DND-41 (cell line): ENCODE data around the gene PRXL2B.

Source experiments
- ATAC-seq: fragments of 200-7000 bp; cut with Tn5 transposase; 3 replicates; pipeline ENCODE4 v1.9.1; 2021; ENCODE audit warnings: low read depth; ENCODE audit not compliant: insufficient read depth
- DNase-seq: peaks from one replicate; pipeline ENCODE4 v3.0.0-alpha.2; 2020
- H2AFZ ChIP-seq: 2 replicates; pipeline ENCODE4 v1.6.0; 2012; ENCODE audit warnings: low read depth, low read length
- H3K27ac ChIP-seq: 2 replicates; pipeline ENCODE4 v1.5.1; 2012; ENCODE audit warnings: low read length, inconsistent platforms
- H3K27me3 ChIP-seq: fragments of 200-600 bp; sonication (generic); 2 replicates; pipeline ENCODE4 v1.6.0; 2012; ENCODE audit warnings: low read length, mild to moderate bottlenecking, inconsistent platforms; ENCODE audit not compliant: insufficient read depth, poor library complexity
- H3K36me3 ChIP-seq: 2 replicates; pipeline ENCODE4 v1.5.1; 2012; ENCODE audit warnings: low read length, inconsistent platforms; ENCODE audit not compliant: insufficient read depth
- H3K4me1 ChIP-seq: 2 replicates; pipeline ENCODE4 v1.5.1; 2012; ENCODE audit warnings: mild to moderate bottlenecking, low read length; ENCODE audit not compliant: insufficient read depth
- H3K4me2 ChIP-seq: 2 replicates; pipeline ENCODE4 v1.6.0; 2012; ENCODE audit warnings: mild to moderate bottlenecking, moderate library complexity, low read length, inconsistent platforms; ENCODE audit not compliant: insufficient read depth
- H3K4me3 ChIP-seq, 2 experiments: fragments of 200-600 bp in 1 of 2; shearing (Covaris generic) in 1 of 2; 2 replicates each; pipeline ENCODE4 v1.5.1; 2012 to 2016; ENCODE audit warnings: inconsistent platforms in 2 of 2, low read length in 2 of 2, mild to moderate bottlenecking in 2 of 2, low read depth in 1 of 2, moderate library complexity in 1 of 2
- H3K79me2 ChIP-seq: 2 replicates; pipeline ENCODE4 v1.6.0; 2012; ENCODE audit warnings: low read length, inconsistent platforms; ENCODE audit not compliant: insufficient read depth
- H3K9ac ChIP-seq: 2 replicates; pipeline ENCODE4 v1.6.0; 2012; ENCODE audit warnings: low read depth, mild to moderate bottlenecking, inconsistent platforms, low read length, moderate library complexity
- H3K9me3 ChIP-seq: 2 replicates; pipeline ENCODE4 v1.5.1; 2012; ENCODE audit warnings: low read length, moderate library complexity, mild to moderate bottlenecking, inconsistent platforms; ENCODE audit not compliant: insufficient read depth, severe bottlenecking
- H4K20me1 ChIP-seq: 2 replicates; pipeline ENCODE4 v1.6.0; 2012; ENCODE audit warnings: low read length; ENCODE audit not compliant: insufficient read depth
- EZH2 ChIP-seq: IDR thresholded peaks from 3 replicates; pipeline ENCODE4 v1.6.1; 2012; ENCODE audit warnings: borderline replicate concordance, low read depth, mild to moderate bottlenecking, moderate library complexity, low read length, inconsistent platforms; ENCODE audit not compliant: severe bottlenecking
- TF ChIP-seq, protein P1 (sequence below): IDR thresholded peaks from 2 replicates; pipeline ENCODE4 v1.5.1; 2012; ENCODE audit warnings: borderline replicate concordance, low read length, moderate library complexity, mild to moderate bottlenecking; ENCODE audit not compliant: poor library complexity, severe bottlenecking; ENCODE audit errors: extremely low read depth

Gene PRXL2B

DNA sequence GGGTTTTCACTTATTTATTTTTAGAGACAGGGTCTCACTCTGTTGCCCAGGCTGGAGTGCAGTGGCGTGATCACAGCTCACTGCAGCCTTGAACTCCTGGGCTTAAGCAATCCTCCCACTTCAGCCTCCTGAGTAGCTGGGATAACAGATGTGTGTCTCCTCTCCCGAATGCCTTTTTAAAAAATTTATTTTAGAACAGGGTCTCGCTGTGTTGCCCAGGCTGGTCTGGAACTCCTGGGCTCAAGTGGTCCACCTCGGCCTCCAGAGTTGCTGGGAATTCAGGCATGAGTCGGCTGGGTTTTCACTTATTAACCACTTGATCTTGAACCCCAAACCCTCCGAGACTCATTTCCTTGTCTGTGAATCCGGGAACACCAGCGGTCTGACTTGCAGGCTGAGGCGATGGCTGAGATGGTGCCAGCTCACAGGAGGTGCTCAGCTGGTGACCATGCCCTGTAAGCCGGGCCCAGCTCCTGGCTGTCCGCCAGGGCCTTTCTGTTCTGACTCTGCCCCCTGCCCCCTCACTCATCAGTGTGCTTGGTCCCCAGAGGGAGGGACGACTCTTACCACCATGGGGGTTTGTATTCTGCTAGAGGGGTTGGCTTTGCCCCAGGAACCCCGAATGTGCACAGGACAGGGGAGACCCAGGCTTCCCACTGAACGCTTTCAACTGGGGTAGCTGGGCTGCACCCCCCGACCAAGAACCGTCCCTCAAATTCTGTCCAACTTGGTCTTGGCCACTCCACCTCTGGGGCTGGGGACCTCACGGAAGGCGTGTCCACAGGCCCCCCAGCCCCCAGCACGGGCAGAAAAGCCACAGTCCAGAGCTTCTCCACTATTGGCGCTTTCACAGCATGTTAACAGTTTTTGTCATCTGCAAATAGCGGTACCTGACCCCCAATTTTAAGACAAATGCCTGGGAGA, 23.7 kb downstream of the PRXL2B start:
- peaks cover 2% of the 10 kb centered on the region for H3K9me3 ChIP-seq
- H3K79me2 ChIP-seq: no peaks in the 10 kb centered on the region
- DNase-seq (no peak), ATAC-seq (no peak)
- H3K36me3 ChIP-seq: no peaks in the 10 kb centered on the region
- H3K4me2 ChIP-seq: no peak overlapping the region
- no peaks in the 10 kb centered on the region for H3K4me1 ChIP-seq
- H3K27ac ChIP-seq: no peak overlapping the region
- no peaks in the 10 kb centered on the region for H3K27me3 ChIP-seq
- no peak overlapping the region for H3K9ac ChIP-seq
- TF ChIP-seq, protein P1, sequence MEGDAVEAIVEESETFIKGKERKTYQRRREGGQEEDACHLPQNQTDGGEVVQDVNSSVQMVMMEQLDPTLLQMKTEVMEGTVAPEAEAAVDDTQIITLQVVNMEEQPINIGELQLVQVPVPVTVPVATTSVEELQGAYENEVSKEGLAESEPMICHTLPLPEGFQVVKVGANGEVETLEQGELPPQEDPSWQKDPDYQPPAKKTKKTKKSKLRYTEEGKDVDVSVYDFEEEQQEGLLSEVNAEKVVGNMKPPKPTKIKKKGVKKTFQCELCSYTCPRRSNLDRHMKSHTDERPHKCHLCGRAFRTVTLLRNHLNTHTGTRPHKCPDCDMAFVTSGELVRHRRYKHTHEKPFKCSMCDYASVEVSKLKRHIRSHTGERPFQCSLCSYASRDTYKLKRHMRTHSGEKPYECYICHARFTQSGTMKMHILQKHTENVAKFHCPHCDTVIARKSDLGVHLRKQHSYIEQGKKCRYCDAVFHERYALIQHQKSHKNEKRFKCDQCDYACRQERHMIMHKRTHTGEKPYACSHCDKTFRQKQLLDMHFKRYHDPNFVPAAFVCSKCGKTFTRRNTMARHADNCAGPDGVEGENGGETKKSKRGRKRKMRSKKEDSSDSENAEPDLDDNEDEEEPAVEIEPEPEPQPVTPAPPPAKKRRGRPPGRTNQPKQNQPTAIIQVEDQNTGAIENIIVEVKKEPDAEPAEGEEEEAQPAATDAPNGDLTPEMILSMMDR: no peak
- no peak for TF ChIP-seq EZH2
- H2AFZ ChIP-seq: no peak overlapping the region
- H4K20me1 ChIP-seq: no peaks in the 10 kb centered on the region
- H3K4me3 ChIP-seq: no peak overlapping the region

DNA sequence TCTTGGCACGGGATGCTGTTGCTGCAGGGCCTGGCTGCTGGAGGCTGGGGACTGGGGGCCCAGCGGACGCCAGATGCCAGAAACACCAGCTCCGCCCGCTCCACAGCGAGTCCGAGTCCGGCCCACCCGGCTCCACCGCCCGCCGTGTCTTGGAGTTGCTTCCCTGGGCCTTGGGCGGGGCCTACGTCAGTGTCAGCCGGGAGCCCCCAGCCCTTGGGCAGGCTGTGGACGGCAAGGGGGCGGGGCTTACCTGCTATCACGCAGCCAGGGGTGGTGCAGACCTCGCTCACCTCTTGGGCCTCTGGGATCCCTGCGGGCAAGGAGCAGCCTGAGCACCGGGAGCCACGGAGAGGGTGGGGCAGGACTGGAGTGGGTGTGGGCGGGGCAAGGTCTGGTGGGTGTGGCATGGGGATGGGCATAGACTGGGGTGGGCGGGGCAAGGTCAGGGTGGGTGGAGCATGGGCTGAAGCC, 24.5 kb downstream of the PRXL2B start:
- Histone ChIP-seq H3K36me3 (no peaks in the 10 kb centered on the region), H3K27me3 (no peaks in the 10 kb centered on the region), H4K20me1 (no peaks in the 10 kb centered on the region), H3K9me3 (peaks cover 4% of the 10 kb centered on the region), H3K4me3 (no peak overlapping the region), H3K27ac (no peak overlapping the region), H3K79me2 (no peaks in the 10 kb centered on the region), H2AFZ (no peak overlapping the region), H3K9ac (no peak overlapping the region), H3K4me1 (no peaks in the 10 kb centered on the region), H3K4me2 (no peak overlapping the region)
- TF ChIP-seq, protein P1: no peak
- no peak for TF ChIP-seq EZH2
- DNase-seq: no peak
- ATAC-seq: no peak

- Histone ChIP-seq H2AFZ (no peak overlapping the region), H3K9me3 (peaks cover 4% of the 10 kb centered on the region), H4K20me1 (no peaks in the 10 kb centered on the region), H3K4me3 (no peak overlapping the region), H3K36me3 (no peaks in the 10 kb centered on the region), H3K4me2 (no peak overlapping the region), H3K4me1 (no peaks in the 10 kb centered on the region), H3K27ac (no peak overlapping the region), H3K27me3 (no peaks in the 10 kb centered on the region), H3K9ac (no peak overlapping the region), H3K79me2 (no peaks in the 10 kb centered on the region)
- TF ChIP-seq EZH2: no peak
- TF ChIP-seq, protein P1: no peak
- no peak for ATAC-seq
- no peak for DNase-seq
Measured at GRCh38 chr1:2611621-2612437, 25.3 kb downstream of the PRXL2B start.
